CD4-positive, alpha-beta T cell treated with Interleukin-21 for 1 hour (primary cell): Measurements from ENCODE around the gene PANX1.
A peak's percentile ranks its signal among the peaks of the same experiment; 100 is the strongest.
"Not testable (repeated sequence)": the region's sequence is repeated elsewhere in the genome, so short reads cannot be mapped to it uniquely, and the experiment has no call there.

Experiments used
- DNase-seq: peaks from one replicate; pipeline ENCODE4 v3.0.0-alpha.2; 2020

The PANX1 gene

DNA sequence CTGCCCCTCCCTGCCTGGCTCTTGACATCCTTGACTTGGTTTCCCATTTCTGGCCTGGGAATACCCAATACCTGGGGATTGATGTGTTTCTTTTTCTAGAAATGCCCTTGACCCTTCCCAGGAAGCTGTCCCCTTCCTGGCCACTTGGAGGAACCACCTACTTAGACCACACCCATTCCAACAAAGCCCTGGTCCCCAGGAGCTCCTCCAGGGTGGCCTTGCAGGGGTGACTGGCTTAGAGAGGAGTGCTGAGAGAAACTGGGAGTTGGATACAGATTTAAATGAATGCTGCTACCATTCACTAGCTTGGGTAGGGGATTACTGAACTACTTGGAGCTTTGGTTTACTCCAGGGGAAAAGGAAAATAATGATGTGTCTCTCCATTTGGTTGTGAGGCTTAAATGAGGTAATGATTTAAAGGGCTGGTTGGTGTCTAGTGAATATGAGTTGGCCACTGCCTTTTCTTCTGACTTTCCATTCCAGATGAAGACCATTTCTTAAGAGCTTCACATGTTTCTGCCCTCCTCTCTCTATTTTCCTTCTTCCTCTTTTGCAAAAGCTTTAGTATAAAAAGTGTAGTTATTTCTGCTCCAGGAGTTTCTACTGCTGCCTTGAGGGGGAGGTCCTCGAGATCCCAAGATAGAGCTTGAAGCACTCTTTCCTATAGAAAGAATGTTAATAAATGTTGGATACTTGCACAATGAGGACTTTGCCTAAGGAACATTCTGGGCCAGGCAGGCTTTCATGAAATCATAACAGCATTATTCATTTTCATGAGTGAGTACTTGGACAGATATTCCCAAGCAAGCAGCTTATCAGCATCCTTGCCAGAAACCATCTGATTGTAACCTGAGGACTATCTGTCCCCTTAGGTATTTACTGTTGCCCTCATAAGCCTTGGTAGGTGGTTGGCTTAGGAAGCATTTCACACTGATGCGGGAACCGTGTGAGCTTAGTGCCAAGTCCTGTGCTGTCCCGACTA, 22.4 kb downstream of the PANX1 start:
- DNase-seq: no peak

DNA sequence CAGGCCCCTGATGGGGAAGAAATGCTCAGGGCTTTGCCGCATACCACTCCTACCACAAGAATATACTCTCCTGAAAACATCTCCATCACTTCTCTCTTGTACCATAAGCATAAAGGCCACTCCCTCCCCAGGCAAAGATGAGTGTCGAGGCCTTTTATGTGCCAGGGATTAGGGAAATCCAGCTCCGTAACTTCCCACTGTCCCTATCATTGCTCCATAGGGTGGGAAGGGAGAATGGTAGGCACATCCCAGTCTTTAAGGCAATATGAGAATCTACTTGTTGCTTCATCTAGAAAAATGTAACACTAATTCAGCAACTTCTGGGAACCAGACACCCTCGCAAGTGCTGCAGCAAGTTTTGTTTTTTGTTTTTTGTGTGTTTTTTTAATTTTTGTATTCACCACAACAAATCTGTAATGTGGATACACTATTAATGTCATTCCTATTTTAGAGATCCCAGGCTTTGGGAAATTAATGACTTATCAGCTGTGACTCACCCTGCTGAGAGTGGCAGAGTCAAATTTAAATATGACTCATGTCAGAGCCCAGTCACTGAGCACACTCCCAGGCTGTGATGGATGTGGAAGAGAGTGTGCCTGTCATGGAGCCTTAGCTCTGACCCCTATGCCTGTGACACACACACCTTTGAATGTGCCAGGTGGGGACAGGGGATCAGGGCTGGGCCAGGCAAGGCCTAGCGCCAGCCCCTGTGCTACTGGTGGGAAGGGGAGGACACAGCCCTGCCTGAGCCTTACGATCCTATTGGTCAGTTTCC, 23.4 kb downstream of the PANX1 start:
- no peak for DNase-seq

DNA sequence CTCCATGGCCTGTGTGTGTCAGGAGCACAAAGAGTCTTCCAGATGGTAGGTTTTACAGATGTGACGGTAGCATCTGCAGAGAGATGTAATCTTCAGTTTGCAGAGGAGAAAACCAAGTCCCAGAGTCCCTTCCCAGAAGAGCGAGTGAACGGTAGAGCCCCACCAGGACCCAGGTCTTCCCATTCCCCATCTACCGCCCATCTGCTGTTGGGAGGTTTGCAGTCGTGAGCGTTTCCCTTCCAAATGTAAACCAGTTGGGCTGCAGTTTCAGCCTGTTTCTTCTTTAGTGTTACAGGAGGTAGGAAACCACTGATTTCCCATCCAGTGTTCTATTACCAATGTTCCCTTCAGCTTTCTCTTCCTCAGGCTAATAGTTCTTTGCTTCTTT, 24.0 kb downstream of the PANX1 start:
- DNase-seq: no peak

DNA sequence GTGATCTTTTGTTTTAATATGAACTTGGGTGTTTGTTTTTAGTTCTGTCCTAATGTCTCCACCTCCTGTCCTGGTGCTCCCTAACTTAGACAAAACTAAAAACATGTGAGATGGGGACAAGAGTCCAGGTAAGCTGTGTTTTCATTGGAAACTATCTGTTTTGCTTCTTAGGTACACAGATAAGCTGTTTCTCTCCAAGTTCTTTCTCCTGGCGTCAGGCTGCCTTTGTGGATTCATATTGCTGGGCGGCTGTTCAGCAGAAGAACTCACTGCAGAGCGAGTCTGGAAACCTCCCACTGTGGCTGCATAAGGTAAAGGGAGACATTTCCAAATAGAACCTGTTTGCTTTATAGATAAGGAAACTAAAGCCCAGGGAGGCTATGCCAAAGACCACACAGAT, 24.7 kb downstream of the PANX1 start:
- DNase-seq: no peak

DNA sequence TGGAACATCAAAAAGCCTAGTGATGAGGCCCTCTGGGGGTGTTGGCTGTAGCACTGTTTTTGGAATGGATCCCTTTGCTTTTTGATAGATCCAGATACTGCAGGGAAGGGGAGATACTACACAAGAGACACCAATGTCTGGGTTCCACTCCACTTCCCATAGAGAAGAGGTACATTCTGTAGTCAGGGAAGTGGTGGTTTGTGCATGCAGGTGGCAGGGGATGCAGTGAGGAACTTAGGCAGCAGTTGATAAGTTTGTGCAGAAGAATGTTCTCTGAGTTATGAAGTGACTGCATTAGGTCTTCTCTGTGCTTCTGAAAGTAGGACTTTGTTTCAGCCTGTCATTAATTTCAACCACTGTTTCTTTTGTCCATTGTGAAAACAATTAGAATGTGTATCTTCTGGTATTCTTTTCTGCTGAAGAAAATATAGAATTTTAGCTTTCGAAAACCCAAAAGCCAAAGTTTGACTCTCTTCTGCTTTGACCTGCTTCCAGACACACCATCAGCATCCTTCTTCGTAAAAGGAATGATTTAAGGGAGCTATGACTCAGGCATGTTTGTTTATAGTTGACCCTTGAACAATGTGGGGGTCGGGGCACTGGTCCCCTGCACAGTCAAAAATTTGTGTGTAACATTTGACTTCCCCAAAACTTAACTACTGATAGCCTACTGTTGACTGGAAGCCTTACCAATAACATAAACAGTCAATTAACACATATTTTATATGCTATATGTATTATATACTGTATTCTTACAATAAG, 25.6 kb downstream of the PANX1 start:
- no peak for DNase-seq

DNA sequence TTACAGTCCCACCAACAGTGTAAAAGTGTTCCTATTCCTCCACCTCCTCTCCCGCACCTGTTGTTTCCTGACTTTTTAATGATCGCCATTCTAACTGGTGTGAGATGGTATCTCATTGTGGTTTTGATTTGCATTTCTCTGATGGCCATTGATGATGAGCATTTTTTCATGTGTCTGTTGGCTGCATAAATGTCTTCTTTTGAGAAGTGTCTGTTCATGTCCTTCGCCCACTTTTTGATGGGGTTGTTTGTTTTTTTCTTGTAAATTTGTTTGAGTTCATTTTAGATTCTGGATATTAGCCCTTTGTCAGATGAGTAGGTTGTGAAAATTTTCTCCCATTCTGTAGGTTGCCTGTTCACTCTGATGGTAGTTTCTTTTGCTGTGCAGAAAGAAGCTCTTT, 28.7 kb downstream of the PANX1 start:
- not testable (repeated sequence) for DNase-seq

DNA sequence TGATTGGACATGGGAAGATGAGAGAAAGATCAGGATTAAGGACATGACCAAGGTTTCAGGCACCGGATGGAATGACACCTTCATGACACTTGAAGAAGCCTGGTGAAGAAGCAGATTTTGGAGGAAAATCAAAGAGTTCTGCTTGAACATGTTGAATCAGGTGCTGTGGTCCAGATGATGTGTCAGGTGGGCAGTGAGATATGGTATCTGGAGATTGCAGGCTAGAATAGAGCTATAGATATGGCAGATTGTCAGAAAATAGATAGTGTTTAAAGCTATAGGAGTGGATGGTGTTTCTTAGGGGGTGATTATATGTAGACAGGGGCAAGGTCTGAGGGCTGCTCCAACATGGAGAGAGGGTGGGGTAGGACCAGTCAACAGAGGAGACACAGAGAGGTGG, 40.2 kb downstream of the PANX1 start:
- DNase-seq: no peak

DNA sequence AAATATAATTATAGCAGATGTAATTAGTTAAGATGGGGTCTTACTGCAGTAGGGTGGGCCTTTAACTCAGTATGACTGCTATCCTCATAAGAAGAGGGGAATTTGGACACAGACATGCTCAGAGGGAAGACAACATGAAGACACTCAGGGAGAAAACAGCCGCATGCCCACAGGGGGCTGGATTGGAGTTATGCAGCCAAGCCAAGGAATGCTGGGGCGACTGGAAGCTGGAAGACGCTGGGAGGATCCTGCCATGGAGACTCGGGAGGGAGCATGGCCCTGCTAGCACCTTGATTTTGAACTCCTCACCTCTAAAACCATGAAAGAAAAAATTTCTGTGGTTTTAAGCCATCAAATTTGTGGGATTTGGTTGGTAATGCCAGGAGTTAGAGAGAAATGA, 40.9 kb downstream of the PANX1 start:
- DNase-seq: no peak

DNA sequence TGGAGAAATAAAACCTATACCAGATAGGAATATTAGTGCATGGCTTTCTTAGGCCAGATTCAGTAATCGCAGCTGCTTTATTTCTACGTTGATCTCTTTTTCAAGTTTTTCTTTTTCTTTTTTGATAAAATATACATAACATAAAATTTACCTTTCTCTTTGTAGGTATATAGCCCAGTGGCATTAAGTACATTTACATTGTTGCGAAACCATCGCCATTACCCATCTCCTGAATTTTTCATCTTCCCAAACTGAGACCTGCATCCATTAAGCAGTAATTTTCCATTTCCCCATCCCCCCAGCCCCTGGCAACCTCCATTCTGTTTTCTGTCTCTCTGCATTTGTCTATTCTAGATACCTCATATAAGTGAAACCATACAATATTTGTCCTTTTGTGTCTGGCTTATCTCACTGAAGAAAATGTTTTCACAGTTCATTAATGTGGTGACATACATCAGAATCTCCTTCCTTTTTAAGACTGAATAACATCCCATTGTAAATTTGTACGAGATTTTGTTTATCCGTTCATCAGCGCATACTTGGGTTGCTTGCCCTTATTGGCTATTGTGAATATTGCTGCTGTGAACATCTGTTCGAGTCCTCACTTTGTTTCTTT, 41.4 kb downstream of the PANX1 start:
- DNase-seq: no peak

DNA sequence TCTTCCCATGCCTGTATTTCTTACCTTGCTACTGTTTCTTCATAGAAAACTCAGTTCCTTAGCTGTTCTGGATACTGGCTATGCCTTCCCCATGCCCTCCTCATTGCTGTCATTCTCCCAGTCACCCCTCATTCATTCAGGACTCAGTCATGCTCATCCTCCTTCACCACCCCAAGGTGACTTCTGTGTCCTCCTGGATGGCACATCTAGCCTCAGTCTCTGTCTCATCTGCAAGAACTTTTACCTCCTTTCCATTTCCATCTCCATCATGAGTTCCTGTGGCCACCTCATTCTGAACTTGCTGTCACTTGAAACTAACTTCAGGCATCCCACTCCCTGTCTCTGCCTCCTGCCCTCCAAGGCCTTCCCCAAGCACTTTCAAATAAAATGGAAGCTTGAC, 42.3 kb downstream of the PANX1 start:
- DNase-seq: no peak

DNA sequence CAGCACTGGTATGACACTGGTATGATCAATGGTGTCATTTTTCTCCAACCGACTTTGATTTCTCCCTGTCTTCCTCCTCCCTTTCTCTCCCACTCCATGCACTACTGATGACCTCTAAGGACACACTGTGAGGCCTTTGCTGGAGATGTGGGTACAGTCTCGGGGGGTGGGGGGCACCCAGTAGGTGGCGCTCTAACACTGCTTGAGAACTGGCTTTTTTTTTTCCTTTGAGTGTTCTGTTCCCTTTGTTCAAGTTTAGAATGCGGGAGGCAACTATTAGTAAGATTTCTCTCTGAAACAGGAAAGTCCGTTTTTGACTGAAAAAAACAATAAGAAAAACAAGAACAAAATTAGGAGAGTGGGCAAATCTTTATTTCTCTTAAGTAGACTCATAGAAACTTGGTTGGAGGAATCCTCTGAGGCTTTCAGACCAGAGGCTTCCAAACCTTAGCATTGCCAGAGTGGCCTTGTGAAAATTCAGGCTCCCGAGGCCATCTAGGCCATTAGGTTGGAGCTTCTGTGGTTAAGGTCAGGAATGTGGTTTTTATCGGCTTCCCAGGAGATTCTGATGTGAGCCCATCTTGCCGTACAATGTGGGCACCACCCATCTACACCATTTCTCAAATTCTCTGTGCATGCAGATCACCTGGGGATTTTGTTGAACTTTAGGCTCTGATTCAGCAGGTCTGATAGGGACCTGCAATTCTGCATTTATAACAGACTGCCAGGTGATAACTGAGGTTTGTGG, 43.2 kb downstream of the PANX1 start:
- DNase-seq: peak; percentile 24

DNA sequence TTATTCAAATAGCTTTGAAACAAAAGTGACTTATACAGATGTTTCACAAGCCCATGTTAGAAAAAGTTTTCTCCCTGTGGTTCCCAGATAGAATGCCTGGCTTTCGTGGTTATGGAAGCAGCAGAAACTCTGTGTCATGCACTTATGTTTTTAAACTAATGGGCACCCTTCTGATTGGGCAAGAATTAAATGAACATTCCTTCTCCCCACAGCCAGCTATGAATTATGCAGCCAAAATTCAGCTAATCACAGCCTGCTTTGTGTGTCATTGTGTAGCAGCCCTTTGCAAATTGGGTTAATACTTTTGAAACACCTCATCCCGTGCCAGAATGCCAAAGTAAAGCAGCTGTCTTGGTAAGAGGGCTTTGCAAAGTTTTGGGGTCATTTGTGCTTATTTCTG, 46.9 kb downstream of the PANX1 start:
- no peak for DNase-seq

DNA sequence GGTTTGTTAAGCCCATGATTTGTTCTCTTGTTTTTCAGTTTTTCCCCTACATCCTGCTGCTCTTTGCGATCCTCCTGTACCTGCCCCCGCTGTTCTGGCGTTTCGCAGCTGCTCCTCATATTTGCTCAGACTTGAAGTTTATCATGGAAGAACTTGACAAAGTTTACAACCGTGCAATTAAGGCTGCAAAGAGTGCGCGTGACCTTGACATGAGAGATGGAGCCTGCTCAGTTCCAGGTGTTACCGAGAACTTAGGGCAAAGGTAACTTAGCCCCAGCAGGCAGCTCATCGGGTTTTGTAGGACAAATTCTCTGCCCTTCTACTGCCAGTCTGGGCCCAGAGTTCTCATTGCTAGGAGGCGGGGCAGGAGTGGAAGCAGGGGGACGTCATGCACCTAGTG, 49.7 kb downstream of the PANX1 start:
- DNase-seq: no peak

DNA sequence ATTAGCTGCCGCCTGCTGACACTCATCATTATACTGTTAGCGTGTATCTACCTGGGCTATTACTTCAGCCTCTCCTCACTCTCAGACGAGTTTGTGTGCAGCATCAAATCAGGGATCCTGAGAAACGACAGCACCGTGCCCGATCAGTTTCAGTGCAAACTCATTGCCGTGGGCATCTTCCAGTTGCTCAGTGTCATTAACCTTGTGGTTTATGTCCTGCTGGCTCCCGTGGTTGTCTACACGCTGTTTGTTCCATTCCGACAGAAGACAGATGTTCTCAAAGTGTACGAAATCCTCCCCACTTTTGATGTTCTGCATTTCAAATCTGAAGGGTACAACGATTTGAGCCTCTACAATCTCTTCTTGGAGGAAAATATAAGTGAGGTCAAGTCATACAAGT, 51.1 kb downstream of the PANX1 start:
- DNase-seq: no peak

DNA sequence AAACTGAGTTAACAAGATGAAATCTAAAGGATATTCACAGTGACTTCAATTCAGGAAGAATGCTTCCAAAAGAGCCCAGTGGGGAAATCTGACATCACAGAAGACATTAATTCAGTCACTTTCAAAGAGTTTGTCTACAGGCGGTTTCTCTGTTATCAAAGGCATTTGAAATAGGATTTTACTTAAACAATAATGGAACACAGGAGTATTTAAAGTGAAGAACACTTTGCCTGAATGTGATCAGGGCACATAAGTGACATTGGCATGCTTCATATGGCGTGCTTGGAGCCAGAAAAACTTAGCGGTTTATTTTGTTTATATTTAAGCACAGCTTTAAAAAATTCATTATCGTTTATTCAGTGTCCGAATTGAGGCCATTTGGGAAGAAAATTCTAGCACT, 52.9 kb downstream of the PANX1 start:
- no peak for DNase-seq

DNA sequence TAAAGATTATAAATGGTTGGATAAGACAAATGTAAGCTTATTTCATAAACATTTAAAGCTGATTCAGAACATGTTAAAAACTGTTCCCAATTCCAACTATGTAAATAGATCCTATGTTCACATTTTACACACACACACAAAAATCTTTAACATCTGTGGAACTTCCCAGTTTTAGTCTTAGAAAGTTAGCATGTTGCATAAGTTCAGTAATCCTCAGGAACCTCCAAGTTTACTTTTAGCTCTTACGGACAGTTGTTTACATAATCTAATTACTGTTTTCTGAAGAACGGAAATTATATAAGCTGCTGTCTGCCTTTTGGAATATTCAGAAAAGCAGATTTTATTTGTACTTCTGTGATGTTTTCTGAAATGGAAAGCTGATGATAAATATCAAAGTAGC, 53.3 kb downstream of the PANX1 start:
- DNase-seq: no peak

DNA sequence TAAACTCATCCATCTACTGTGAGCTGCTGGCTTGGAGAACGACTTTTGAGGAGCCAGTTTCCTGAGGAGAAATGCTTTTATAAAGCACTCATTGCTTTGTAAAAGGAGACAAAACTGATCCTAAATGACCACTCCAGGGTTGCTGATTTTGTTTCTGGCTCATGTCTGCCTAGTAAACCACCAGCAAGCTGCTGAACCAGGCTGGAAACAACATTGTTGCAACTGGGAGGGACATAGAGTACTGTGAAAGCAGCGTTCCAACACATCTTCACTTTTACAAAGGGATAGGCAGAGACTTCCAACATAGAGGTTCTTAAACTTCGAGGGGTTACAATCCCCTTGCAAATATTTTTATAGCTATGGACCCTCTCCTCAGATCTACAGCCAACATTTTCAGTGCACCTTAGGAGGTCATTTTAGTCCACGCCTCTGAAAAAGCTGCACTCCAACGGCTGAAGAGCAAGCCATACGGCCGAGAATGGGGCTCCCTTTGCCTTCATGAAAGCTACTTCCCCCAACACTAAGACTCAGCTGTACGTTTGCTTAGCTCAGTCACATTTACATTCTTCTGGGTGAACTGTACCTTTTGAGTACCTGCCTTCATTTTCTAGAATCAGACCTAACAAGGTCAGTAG, 54.7 kb downstream of the PANX1 start:
- DNase-seq: no peak

DNA sequence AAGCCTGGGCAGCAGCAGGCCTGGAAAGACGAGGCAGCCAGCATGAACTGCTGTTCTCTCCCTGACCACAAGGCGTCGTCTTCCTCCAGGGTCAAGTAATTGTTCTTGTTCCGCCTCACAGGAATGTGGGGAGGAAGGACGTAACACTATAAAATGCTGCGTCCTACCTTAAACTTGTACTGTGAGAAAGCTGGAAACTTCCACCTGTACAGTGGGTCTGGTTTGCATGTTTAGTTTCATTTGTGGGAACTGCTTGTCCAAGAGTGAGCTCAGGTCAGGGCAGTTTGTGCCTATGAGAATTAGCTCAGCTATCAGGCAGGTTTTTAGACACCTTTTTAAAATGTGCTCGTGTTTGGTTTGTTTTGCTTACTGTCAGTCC, 55.2 kb downstream of the PANX1 start:
- DNase-seq: peak; percentile 19

DNA sequence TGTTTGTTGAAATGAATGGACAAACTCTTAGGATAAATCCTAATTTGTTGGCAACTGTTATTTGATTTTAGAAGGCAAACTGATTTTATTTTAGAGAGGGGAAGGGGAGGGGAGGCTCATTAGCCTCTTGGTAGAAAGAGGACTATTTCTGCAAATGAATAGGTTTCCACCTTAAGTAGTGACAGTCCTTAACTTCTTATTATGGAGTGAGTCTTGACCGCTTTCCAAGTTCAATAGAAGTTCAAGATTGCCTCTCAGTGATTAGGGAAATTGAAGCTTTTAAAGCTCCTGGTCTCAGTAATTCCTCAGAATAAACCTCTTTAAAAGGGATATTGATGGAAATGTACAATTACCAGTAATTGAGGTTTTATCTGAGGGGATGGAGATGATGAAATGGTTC, 55.7 kb downstream of the PANX1 start:
- DNase-seq: no peak

DNA sequence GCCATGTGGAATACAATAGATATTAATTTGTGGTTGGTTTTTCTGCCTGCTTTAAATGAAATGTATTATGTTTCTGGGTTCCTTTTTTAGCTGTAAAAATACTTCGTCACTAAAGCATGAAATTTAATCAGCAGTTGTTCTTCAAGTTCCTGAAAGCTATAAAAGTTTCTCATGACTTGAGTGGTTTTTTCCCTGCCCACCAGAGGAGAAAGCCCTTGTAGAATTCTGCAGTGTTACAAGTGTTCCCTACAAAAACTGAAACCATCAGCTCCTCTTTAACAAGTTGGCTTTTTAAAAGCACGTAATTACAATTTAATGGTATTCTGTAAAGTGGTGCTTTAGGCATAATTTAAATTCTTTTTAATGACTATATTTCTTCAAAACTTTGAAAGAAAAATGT, 56.2 kb downstream of the PANX1 start:
- DNase-seq: no peak

DNA sequence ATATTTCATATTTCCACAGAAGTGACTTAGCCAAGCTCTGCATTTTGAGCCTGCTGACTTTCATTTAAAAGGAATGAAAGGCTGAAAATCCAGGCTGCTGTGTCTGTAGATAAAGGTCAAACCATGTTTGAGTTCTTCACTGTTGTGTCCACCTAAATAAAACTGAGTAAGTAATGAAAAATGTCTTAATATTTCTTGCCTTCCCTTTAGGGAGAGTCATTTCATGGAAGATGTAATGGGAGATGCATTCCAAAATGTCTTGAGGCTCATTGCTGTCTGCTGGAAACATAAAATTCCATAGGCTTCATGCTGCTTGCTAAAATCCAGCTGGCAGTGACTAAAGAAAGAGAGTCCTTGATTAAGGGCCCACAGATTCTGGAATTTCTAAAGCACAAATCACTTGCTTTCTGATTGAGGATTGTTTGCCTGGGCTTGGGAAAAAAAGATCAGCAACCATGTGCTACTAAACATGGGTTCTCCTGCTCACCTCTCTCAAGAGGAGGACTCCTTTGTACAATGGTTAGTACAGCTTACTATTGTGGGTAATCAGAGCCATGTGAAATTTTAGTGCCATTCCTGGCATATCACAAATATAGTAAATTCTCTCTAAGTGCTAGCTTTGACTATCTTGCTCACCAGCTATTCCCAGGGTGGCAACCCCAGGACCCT, 56.9 kb downstream of the PANX1 start:
- no peak for DNase-seq
